Fibroblast of lung (primary cell): ENCODE data around the gene HCFC1R1.

Experiments
- CTCF ChIP-seq, 2 donors: IDR thresholded peaks in 1 of 2; conservative IDR thresholded peaks in 1 of 2; 1 replicate in 1 of 2; 2 replicates in 1 of 2; pipeline ENCODE4 v1.5.1; 2011 to 2012; ENCODE audit warnings: low read length in 2 of 2, control low read depth in 1 of 2, inconsistent platforms in 1 of 2, low read depth in 1 of 2, mild to moderate bottlenecking in 1 of 2
- EZH2 ChIP-seq: IDR thresholded peaks from 2 replicates; pipeline ENCODE4 v1.5.1; 2012; ENCODE audit warnings: low read length, control low read depth, mild to moderate bottlenecking; ENCODE audit errors: missing control alignments

GRCh38 chr16:2976201-2976600, 47.5 kb downstream of the HCFC1R1 start:
- no peak for TF ChIP-seq CTCF (conservative IDR thresholded peaks at IDR 0.05 in 1 of 2, IDR thresholded peaks at IDR 0.05 in 1 of 2; ENCODE audit: low read depth in 1 of 2, low read length in 2 of 2)
- no peak for TF ChIP-seq EZH2
